NCI-H1694 (cell line): Measurements from ENCODE around the gene NFIA.

Experiments
- DNase-seq: peaks from one replicate; lab custom pipeline; 2025; lab: John Stamatoyannopoulos, UW

Gene NFIA

GRCh38 chr1:61183471-61184039 is 101.2 kb downstream of the NFIA start:
- no peak for DNase-seq

DNA sequence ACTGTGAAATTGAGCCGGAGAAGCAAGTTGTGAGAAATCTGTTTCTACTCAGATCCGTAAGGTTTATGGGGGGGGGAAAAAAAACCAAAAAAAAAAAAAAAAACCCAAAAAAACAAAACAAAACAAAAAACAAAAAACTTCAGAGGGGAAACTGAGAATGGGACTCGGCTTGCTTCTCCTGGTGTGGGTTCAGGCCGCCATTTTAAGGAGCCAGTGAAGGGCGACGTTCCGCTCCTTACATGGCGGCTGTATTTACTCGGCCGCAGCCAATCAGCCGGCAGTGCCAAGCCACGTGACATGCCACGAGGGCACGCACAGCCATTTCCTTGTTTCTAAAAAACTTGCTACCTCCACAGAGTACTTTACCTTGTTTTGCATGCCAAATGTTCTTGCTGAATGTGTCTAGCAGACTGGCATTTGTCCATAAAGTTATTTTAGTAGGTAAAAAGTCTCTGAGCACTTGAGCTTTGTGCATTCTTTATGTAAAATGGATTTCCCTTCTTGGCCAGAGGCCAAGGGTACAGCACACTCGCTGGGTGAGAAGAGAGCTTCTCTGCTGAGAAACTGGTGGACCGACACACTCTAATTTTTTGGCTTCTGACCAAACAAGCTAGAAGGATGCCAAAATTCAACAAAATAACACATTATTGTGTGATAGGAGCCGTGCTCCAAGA is 101.8 kb downstream of the NFIA start:
- DNase-seq, result peak; percentile 92

DNA sequence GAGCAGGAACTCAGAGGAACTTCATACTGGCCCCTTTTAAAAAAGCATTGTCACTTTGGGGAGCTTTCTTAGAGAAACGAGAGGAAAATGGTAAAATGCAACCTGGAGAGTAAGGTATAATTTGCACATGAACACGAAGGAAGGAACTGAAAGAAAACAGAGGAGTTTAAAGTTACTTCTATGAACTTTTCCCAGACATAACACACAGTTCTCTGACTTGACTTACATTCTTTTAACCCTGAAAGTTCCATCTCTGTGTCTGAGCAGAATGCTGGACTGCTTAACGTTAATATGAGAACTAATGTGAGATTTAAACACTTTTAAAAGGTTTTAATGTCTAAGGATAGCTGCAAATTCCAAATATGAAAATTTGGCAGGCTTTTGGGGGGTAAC is 102.3 kb downstream of the NFIA start:
- no peak for DNase-seq

- peak; percentile 48 for DNase-seq
Observed at GRCh38 chr1:61186753-61187152, 104.4 kb downstream of the NFIA start.

GRCh38 chr1:61187352-61188086 is 105.2 kb downstream of the NFIA start:
- no peak for DNase-seq

DNA sequence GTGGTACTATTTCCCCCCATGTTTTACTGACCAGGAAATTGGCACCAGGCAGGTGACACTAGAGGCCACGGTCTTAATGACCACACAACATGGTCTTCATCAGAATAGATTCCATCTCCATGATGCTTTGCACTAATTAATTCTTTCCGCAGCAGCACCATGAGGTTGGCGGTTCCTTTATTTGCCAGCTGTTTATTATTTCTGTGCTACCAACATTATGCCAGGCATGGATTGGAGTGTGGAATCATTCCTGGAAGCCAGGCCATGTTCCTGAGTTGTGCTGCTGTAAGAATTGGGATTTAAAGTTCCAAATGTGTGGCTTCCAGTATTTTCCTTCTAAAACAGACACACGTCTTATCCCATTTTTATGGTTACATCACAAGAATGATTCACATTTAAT is 107.8 kb downstream of the NFIA start:
- DNase-seq, result peak; percentile 49

GRCh38 chr1:61190618-61191432 is 108.5 kb downstream of the NFIA start:
- DNase-seq, result no peak

DNA sequence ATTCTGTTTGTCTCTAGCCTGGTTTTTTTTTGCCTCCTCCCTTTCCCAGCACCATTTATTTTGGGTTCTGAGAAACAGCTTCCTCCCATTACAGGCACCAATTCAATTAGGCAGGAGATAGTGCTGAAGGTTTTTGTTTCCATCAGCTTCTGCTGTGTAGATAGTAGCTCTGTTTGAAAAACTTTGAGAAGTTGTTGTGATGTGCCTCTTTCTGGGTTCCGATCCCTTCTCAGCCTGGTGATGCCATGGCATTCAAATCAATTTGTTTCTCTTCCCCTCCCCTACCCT is 109.0 kb downstream of the NFIA start:
- no peak for DNase-seq

DNA sequence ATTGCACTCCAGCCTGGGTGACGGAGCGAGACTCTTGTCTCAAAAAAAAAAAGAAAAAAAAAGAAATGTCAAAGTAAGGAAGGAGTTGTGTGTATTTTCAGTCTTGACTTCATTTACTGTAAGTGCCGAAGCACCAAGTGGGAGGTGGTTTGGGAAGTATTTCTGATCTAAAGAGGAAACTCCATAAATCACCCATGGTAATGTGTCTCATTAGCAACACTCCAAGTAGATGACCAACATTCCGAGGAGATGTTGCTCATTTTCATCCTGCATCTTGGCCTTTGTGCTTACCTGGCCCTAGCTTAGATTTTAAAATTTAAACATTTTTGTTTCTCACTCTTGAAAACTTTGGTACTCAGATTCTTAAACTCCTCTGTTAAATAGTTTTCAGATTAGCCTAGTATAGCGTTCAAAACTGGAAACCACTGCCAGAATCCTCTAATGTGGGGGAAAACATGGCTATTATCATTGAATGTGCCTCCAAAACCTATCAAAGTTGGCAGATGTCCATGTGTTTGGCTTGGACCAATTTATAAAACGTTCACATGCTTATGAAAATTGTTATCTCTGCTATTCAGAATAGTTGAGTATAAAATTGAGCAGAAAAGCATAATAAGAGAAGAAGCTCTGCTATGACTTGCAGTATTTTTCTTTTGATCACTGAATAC is 110.4 kb downstream of the NFIA start:
- DNase-seq, result no peak

- no peak for DNase-seq
Observed at GRCh38 chr1:61193808-61194207, 111.4 kb downstream of the NFIA start.

GRCh38 chr1:61198554-61198953 is 116.2 kb downstream of the NFIA start:
- DNase-seq, result peak; percentile 99

- DNase-seq, result no peak
Observed at GRCh38 chr1:61201035-61201434, 118.7 kb downstream of the NFIA start.

- DNase-seq, result peak; percentile 30
Observed at GRCh38 chr1:61202854-61203598, 120.7 kb downstream of the NFIA start.

DNA sequence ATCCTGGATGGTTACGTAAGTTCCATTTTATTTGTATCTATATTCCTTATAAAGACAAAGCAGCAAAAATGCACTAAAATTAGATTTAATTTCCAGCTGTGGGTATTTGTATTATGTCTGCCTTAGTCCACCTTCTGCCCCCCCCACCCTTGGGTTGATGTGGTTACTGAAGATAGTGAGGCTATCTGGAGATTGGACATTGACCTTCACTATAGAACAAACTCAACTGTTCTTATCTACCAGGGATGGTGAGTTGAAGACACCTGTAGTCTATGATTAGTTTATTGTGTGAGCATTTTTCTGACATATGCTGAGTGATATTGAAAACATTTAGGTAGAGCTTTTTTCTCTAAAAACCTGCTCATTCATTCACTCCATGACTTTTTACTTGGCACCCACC is 122.2 kb downstream of the NFIA start:
- DNase-seq, result no peak

GRCh38 chr1:61207416-61207815 is 125.1 kb downstream of the NFIA start:
- no peak for DNase-seq

GRCh38 chr1:61208172-61208571 is 125.8 kb downstream of the NFIA start:
- no peak for DNase-seq

DNA sequence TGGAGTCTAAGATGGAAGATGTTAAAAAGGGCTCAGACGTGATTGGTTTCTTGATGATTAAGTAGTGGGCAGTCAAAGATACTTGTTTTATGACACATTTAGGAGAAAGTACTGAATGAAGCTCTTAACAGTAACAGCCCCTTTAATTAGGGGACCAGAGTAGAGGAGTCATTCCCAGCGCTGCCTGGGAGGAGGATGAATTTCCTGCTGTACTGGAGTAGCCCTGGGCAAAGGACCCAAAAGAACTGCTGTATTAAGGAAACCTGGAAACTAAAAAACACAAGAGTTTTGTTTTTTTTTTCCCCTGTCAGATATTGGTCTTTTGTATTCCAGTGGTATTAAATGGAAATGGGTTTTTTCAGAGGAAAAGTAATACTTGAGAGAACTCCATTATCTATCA is 126.5 kb downstream of the NFIA start:
- DNase-seq, result no peak

DNA sequence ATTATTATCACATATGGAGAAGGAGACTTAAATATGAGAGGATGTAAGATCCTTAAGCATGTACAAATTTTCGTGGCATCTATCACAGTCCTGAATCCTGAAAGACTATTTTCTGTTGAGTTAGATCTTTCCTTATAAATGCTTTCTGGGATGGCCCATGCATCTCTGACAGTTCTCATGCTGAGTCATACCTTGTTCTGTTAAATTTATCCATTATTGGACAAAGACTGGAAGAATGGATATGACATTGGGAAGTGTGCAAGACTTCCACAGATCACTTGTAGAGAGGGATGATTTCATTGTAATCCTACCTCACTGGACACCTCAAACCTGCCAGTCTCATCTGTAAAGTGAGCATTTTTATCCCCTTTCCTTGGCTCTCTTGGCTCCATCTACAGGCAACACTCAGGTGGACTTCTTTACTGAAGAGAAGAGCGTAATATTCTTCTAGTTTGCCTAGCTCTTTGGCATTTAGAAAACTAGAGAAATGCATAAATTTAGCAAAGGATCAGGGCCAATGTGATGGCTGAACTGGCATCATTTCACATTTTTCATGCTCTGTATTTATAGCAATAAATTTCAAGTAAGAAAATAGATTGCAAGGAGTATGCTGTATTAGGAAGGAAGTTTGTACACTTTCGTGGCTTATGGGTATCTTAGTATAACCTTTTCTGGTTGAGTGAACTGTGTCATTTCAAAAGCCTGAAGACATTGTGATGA is 128.2 kb downstream of the NFIA start:
- DNase-seq, result no peak

DNA sequence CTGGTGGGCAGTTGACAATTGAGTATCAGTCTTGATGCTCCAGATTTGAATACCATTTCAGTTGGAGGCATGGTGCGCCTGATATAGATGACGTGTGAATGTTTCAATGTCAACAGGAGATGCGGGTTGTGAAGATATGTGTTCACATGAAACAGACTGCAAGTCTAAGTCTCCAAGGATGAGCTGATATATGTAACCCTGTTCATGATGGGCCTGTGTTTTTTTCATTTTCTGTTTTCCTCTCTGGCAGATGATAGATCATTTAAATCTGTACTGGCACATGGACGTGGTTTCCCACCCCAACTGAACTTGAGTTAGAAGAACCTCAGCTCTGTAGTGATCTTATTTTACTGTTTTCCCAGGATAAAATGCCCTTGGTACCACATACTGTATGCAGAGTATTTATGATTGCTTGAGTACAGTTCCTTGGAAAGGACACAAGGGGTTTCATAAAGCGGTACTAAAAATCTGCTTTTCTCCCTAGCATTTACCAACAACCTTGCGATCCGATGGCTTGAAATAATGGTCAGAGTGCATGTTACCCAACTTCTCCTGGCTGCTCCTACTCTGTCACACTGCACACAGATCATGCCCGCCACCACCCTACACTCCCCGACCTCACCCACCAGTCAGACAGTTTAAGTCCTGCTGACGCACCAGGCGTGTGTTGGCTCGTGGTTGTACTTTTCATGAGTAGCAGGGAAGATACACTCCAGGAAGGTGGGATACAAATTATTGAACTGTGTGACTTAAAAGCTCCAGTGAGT is 131.1 kb downstream of the NFIA start:
- no peak for DNase-seq

DNA sequence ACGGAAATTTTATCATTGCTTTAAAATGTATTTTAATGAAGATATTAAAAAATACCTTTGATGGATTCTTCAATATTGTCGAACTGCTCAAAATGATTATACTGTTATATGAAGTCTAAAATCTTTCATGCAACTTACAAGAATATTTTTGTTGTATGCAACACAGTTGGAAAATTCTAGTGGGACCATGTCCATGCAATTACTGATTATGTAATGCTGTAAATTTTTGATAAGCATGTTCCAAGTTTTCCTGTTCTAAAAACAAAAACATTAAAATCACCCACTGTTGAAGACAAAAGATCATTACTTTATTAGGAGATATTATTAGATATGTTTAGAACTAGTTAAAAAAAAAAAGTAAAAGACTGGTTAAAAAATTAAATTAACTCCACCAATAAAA is 132.8 kb downstream of the NFIA start:
- no peak for DNase-seq
